ENCODE data around the gene ARID4B.

The ARID4B gene

GRCh38 chr1:235277709-235278108 lies 50.3 kb downstream of the ARID4B start:
- H3K27me3 ChIP-seq (ENCODE audit: low read depth, low read length): no peaks in the 10 kb centered on the region
- peaks cover 39% of the 10 kb centered on the region for H3K4me1 ChIP-seq (ENCODE audit: low read length)
- H3K36me3 ChIP-seq (replicated peaks; ENCODE audit: low read depth, low read length): no peaks in the 10 kb centered on the region
- H3K9ac ChIP-seq (ENCODE audit: low read length): no peak overlapping the region
- H3K9me3 ChIP-seq (ENCODE audit: insufficient read depth, low read length): no peaks in the 10 kb centered on the region
- H3K4me3 ChIP-seq (ENCODE audit: low read length): no peak overlapping the region
- H2AFZ ChIP-seq (ENCODE audit: low read depth, low read length): no peak overlapping the region
- TF ChIP-seq EZH2phosphoT487 (IDR thresholded peaks at IDR 0.05; ENCODE audit: low read depth): no peak
- no peak for TF ChIP-seq CTCF (IDR thresholded peaks at IDR 0.05; ENCODE audit: low read depth, low read length)
- H4K20me1 ChIP-seq (ENCODE audit: insufficient read depth, low read length): peaks cover 85% of the 10 kb centered on the region
- H3K4me2 ChIP-seq (ENCODE audit: low read length): peak overlapping the region; percentile 46
- peaks cover 96% of the 10 kb centered on the region for H3K79me2 ChIP-seq (ENCODE audit: low read length)
- H3K27ac ChIP-seq (ENCODE audit: low read length): no peak overlapping the region

GRCh38 chr1:235275836-235276235 lies 52.1 kb downstream of the ARID4B start:
- H2AFZ ChIP-seq (ENCODE audit: low read depth, low read length): no peak overlapping the region
- H3K79me2 ChIP-seq (ENCODE audit: low read length): peaks cover 97% of the 10 kb centered on the region
- TF ChIP-seq EZH2phosphoT487 (IDR thresholded peaks at IDR 0.05; ENCODE audit: low read depth) (no peak), CTCF (IDR thresholded peaks at IDR 0.05; ENCODE audit: low read depth, low read length) (no peak)
- peak overlapping the region; percentile 75 for H3K27ac ChIP-seq (ENCODE audit: low read length)
- H3K4me3 ChIP-seq (ENCODE audit: low read length): peak overlapping the region; percentile 51
- no peaks in the 10 kb centered on the region for H3K9me3 ChIP-seq (ENCODE audit: insufficient read depth, low read length)
- H3K4me1 ChIP-seq (ENCODE audit: low read length): peaks cover 50% of the 10 kb centered on the region
- H3K4me2 ChIP-seq (ENCODE audit: low read length): peak overlapping the region; percentile 65
- H4K20me1 ChIP-seq (ENCODE audit: insufficient read depth, low read length): peaks cover 80% of the 10 kb centered on the region
- H3K27me3 ChIP-seq (ENCODE audit: low read depth, low read length): no peaks in the 10 kb centered on the region
- peak overlapping the region; percentile 40 for H3K9ac ChIP-seq (ENCODE audit: low read length)
- no peaks in the 10 kb centered on the region for H3K36me3 ChIP-seq (replicated peaks; ENCODE audit: low read depth, low read length)

DNA sequence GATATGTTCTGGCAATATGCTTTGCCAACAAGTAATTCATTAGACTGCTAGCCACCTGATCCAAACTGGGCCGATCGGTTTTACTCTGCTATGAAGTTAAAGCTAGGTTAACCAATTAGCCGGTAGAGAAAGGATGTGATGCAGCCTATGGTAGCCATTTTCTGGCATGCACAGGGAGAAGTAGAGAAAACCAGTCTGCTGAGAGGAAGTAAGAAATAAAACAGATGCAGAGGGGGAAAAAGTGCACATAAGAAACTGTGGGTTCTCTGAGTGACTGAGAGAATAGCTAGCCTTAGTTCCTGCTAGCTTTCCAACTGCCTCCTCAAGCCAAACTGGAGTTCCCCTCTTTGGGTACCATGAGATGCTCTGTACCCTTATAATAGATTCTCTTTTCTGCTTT lies 52.8 kb downstream of the ARID4B start:
- Histone ChIP-seq H3K4me3 (ENCODE audit: low read length) (peak overlapping the region; percentile 51), H3K4me1 (ENCODE audit: low read length) (peaks cover 55% of the 10 kb centered on the region), H3K27ac (ENCODE audit: low read length) (peak overlapping the region; percentile 75), H4K20me1 (ENCODE audit: insufficient read depth, low read length) (peaks cover 80% of the 10 kb centered on the region), H3K27me3 (ENCODE audit: low read depth, low read length) (no peaks in the 10 kb centered on the region), H3K9ac (ENCODE audit: low read length) (peak overlapping the region; percentile 40), H3K9me3 (ENCODE audit: insufficient read depth, low read length) (no peaks in the 10 kb centered on the region), H2AFZ (ENCODE audit: low read depth, low read length) (no peak overlapping the region), H3K4me2 (ENCODE audit: low read length) (peak overlapping the region; percentile 65), H3K79me2 (ENCODE audit: low read length) (peaks cover 97% of the 10 kb centered on the region), H3K36me3 (replicated peaks; ENCODE audit: low read depth, low read length) (no peaks in the 10 kb centered on the region)
- TF ChIP-seq EZH2phosphoT487 (IDR thresholded peaks at IDR 0.05; ENCODE audit: low read depth): no peak
- TF ChIP-seq CTCF (IDR thresholded peaks at IDR 0.05; ENCODE audit: low read depth, low read length): no peak

- H3K79me2 ChIP-seq (ENCODE audit: low read length): peaks cover 97% of the 10 kb centered on the region
- no peak overlapping the region for H3K9ac ChIP-seq (ENCODE audit: low read length)
- no peaks in the 10 kb centered on the region for H3K36me3 ChIP-seq (replicated peaks; ENCODE audit: low read depth, low read length)
- TF ChIP-seq CTCF (IDR thresholded peaks at IDR 0.05; ENCODE audit: low read depth, low read length) (no peak), EZH2phosphoT487 (IDR thresholded peaks at IDR 0.05; ENCODE audit: low read depth) (no peak)
- H4K20me1 ChIP-seq (ENCODE audit: insufficient read depth, low read length): peaks cover 71% of the 10 kb centered on the region
- H3K27ac ChIP-seq (ENCODE audit: low read length): no peak overlapping the region
- H3K9me3 ChIP-seq (ENCODE audit: insufficient read depth, low read length): no peaks in the 10 kb centered on the region
- no peak overlapping the region for H3K4me2 ChIP-seq (ENCODE audit: low read length)
- peaks cover 47% of the 10 kb centered on the region for H3K4me1 ChIP-seq (ENCODE audit: low read length)
- H2AFZ ChIP-seq (ENCODE audit: low read depth, low read length): no peak overlapping the region
- no peaks in the 10 kb centered on the region for H3K27me3 ChIP-seq (ENCODE audit: low read depth, low read length)
- H3K4me3 ChIP-seq (ENCODE audit: low read length): no peak overlapping the region
Observed at GRCh38 chr1:235272851-235273250, 55.1 kb downstream of the ARID4B start.
